HEK293 (cell line): ENCODE measurements around the gene TSACC.
"Not testable (repeated sequence)": the region's sequence is repeated elsewhere in the genome, so short reads cannot be mapped to it uniquely, and the experiment has no call there.

Experiments used
- CTCF ChIA-PET: fragments of 350-600 bp; formaldehyde crosslinking; extraction: SDS; loops from one replicate; lab custom pipeline; 2021; ENCODE audit warnings: antibody characterized with exemption; lab: Yijun Ruan, JAX
- POLR2A ChIA-PET: fragments of 300-600 bp; formaldehyde crosslinking; extraction: SDS; loops from one replicate; lab custom pipeline; 2020; ENCODE audit warnings: antibody characterized with exemption, inconsistent platforms; lab: Yijun Ruan, JAX
- H3K27ac ChIP-seq: fragments of 200-500 bp; sonication (Bioruptor generic); 2 replicates; pipeline ENCODE4 v1.5.1; 2014; ENCODE audit warnings: low read depth, low read length, control low read depth, inconsistent platforms; ENCODE audit errors: extremely low read depth
- H3K36me3 ChIP-seq, 2 experiments: fragments of 200-500 bp in 1 of 2; sonication (Bioruptor generic) in 1 of 2; 1 replicate in 1 of 2; 2 replicates in 1 of 2; pipeline ENCODE4 v1.5.1; 2014 to 2017; ENCODE audit warnings: inconsistent platforms in 2 of 2, low read length in 2 of 2; ENCODE audit not compliant: control insufficient read depth in 2 of 2, insufficient read depth in 1 of 2
- H3K4me1 ChIP-seq: fragments of 200-500 bp; sonication (Bioruptor generic); 2 replicates; pipeline ENCODE4 v1.5.1; 2014; ENCODE audit warnings: mild to moderate bottlenecking, low read length, inconsistent platforms; ENCODE audit not compliant: control insufficient read depth, insufficient read depth
- H3K4me3 ChIP-seq: 2 replicates; pipeline ENCODE4 v1.5.1; 2011; ENCODE audit warnings: low read depth, mild to moderate bottlenecking, control low read depth, low read length, moderate library complexity
- H3K9me3 ChIP-seq: fragments of 200-500 bp; sonication (Bioruptor generic); 2 replicates; pipeline ENCODE4 v1.5.1; 2014; ENCODE audit warnings: low read depth, low read length, inconsistent platforms; ENCODE audit not compliant: control insufficient read depth, insufficient read depth
- AEBP2 ChIP-seq: fragments of 450-650 bp; formaldehyde crosslinking; IDR thresholded peaks from 2 replicates; pipeline ENCODE4 v1.5.1; 2016; ENCODE audit warnings: missing biosample characterization, missing genetic modification characterization, borderline replicate concordance
- YY1 ChIP-seq: fragments of 450-650 bp; formaldehyde crosslinking; IDR thresholded peaks from 2 replicates; pipeline ENCODE4 v1.5.1; 2018; ENCODE audit warnings: missing biosample characterization, missing genetic modification characterization
- ZBTB17 ChIP-seq: fragments of 450-650 bp; formaldehyde crosslinking; IDR thresholded peaks from 2 replicates; pipeline ENCODE4 v1.5.1; 2016; ENCODE audit warnings: missing biosample characterization, missing genetic modification characterization
- ZFHX2 ChIP-seq: fragments of 450-650 bp; formaldehyde crosslinking; conservative IDR thresholded peaks from 2 replicates; pipeline ENCODE4 v1.5.1; 2016; ENCODE audit warnings: missing biosample characterization, missing genetic modification characterization
- ZIC2 ChIP-seq: fragments of 450-650 bp; formaldehyde crosslinking; IDR thresholded peaks from 2 replicates; pipeline ENCODE4 v1.5.1; 2016; ENCODE audit warnings: missing biosample characterization, missing genetic modification characterization
- ZNF10 ChIP-seq: fragments of 450-650 bp; formaldehyde crosslinking; IDR thresholded peaks from 2 replicates; pipeline ENCODE4 v1.5.1; 2017; ENCODE audit warnings: missing biosample characterization, missing genetic modification characterization
- ZNF18 ChIP-seq: fragments of 450-650 bp; formaldehyde crosslinking; IDR thresholded peaks from 2 replicates; pipeline ENCODE4 v1.5.1; 2016; ENCODE audit warnings: missing biosample characterization, missing genetic modification characterization
- ZNF26 ChIP-seq: fragments of 450-650 bp; formaldehyde crosslinking; IDR thresholded peaks from 2 replicates; pipeline ENCODE4 v1.5.1; 2016; ENCODE audit warnings: missing biosample characterization, missing genetic modification characterization
- ZNF394 ChIP-seq: fragments of 450-650 bp; formaldehyde crosslinking; IDR thresholded peaks from 2 replicates; pipeline ENCODE4 v1.5.1; 2016; ENCODE audit warnings: missing biosample characterization, missing genetic modification characterization, mild to moderate bottlenecking, moderate library complexity, borderline replicate concordance
- ZNF398 ChIP-seq: fragments of 450-650 bp; formaldehyde crosslinking; IDR thresholded peaks from 2 replicates; pipeline ENCODE4 v1.5.1; 2017; ENCODE audit warnings: missing biosample characterization, missing genetic modification characterization
- ZNF449 ChIP-seq: fragments of 450-650 bp; formaldehyde crosslinking; IDR thresholded peaks from 2 replicates; pipeline ENCODE4 v1.5.1; 2017; ENCODE audit warnings: missing biosample characterization, mild to moderate bottlenecking, missing genetic modification characterization, moderate library complexity
- ZNF529 ChIP-seq: fragments of 450-650 bp; formaldehyde crosslinking; IDR thresholded peaks from 2 replicates; pipeline ENCODE4 v1.5.1; 2017; ENCODE audit warnings: missing genetic modification characterization, missing biosample characterization; ENCODE audit not compliant: insufficient replicate concordance
- ZNF555 ChIP-seq: fragments of 450-650 bp; formaldehyde crosslinking; conservative IDR thresholded peaks from 2 replicates; pipeline ENCODE4 v1.5.1; 2017; ENCODE audit warnings: missing biosample characterization, mild to moderate bottlenecking, missing genetic modification characterization, inconsistent platforms
- ZNF560 ChIP-seq: fragments of 450-650 bp; formaldehyde crosslinking; IDR thresholded peaks from 2 replicates; pipeline ENCODE4 v1.5.1; 2017; ENCODE audit warnings: missing biosample characterization, missing genetic modification characterization, borderline replicate concordance
- ZNF600 ChIP-seq: fragments of 450-650 bp; formaldehyde crosslinking; IDR thresholded peaks from 2 replicates; pipeline ENCODE4 v1.5.1; 2016; ENCODE audit warnings: missing biosample characterization, missing genetic modification characterization
- ZNF658 ChIP-seq: fragments of 450-650 bp; formaldehyde crosslinking; IDR thresholded peaks from 2 replicates; pipeline ENCODE4; 2016; ENCODE audit warnings: missing biosample characterization, missing genetic modification characterization
- ZNF664 ChIP-seq: fragments of 450-650 bp; formaldehyde crosslinking; IDR thresholded peaks from 2 replicates; pipeline ENCODE4 v1.5.1; 2016; ENCODE audit warnings: missing biosample characterization, missing genetic modification characterization
- ZNF707 ChIP-seq: fragments of 450-650 bp; formaldehyde crosslinking; IDR thresholded peaks from 2 replicates; pipeline ENCODE4 v1.5.1; 2016; ENCODE audit warnings: missing biosample characterization, missing genetic modification characterization
- ZNF830 ChIP-seq: fragments of 450-650 bp; IDR thresholded peaks from 2 replicates; pipeline ENCODE4 v1.5.0; 2018; ENCODE audit warnings: missing biosample characterization, missing genetic modification characterization, low read depth, mild to moderate bottlenecking, moderate library complexity
- ZXDB ChIP-seq: fragments of 450-650 bp; formaldehyde crosslinking; IDR thresholded peaks from 2 replicates; pipeline ENCODE4 v1.5.1; 2016; ENCODE audit warnings: missing biosample characterization, missing genetic modification characterization

Gene TSACC

GRCh38 chr1:156346636-156347035 is 8.3 kb downstream of the TSACC start (continued):
- no peak for TF ChIP-seq ZNF707 (tag by site-specific recombination)
- no peak for TF ChIP-seq YY1 (tag by site-specific recombination)
- TF ChIP-seq ZNF26 (tag by site-specific recombination), result no peak
- TF ChIP-seq ZNF600 (tag by site-specific recombination), result no peak
- no peak for TF ChIP-seq ZNF560 (tag by site-specific recombination)

- CTCF ChIA-PET, result interaction anchor here (1.0 to 4.9 kb wide), 4 partner anchors 9 to 99 kb away, joined by 4 to 36 read pairs (median 6); no protein-coding TSS in a partner anchor
Observed at GRCh38 chr1:156347331-156347730, 9.0 kb downstream of the TSACC start.

GRCh38 chr1:156352481-156352880 is 14.2 kb downstream of the TSACC start:
- H3K27ac ChIP-seq, H3K4me1 ChIP-seq, POLR2A ChIA-PET, H3K36me3 ChIP-seq, H3K9me3 ChIP-seq, H3K4me3 ChIP-seq: not testable (repeated sequence)
- CTCF ChIA-PET, result interaction anchor here (1.1 to 1.4 kb wide), 3 partner anchors 10 to 30 kb away, joined by 3 to 6 read pairs (median 5); no protein-coding TSS in a partner anchor

More at GRCh38 chr1:156347331-156347730, 9.0 kb downstream of the TSACC start:
- no peak overlapping the region for H3K27ac ChIP-seq
- no peaks in the 10 kb centered on the region for H3K4me1 ChIP-seq
- no peak overlapping the region for H3K4me3 ChIP-seq
- POLR2A ChIA-PET, result interaction anchor here (1.6 kb wide), 1 partner anchor 10 kb away, joined by 5 read pairs; the partner anchor contains the start of genes CCT3 and TSACC
- no peaks in the 10 kb centered on the region for H3K36me3 ChIP-seq
- no peaks in the 10 kb centered on the region for H3K9me3 ChIP-seq
- TF ChIP-seq ZNF830 (tag by site-specific recombination) (no peak), ZNF10 (tag by site-specific recombination) (no peak), ZNF449 (tag by site-specific recombination) (no peak)
- TF ChIP-seq, all 188 proteins: peak for 0

GRCh38 chr1:156356262-156356874 is 18.0 kb downstream of the TSACC start:
- Histone ChIP-seq H3K27ac (no peak overlapping the region), H3K4me3 (no peak overlapping the region), H3K4me1 (no peaks in the 10 kb centered on the region), H3K9me3 (no peaks in the 10 kb centered on the region), H3K36me3 (no peaks in the 10 kb centered on the region)
- ChIA-PET CTCF (interaction anchor here (0.6 to 1.5 kb wide), 14 partner anchors 8 to 235 kb away, joined by 3 to 10 read pairs (median 4); partner anchors contain the start of gene NAXE), POLR2A (interaction anchor here (0.6 kb wide), 1 partner anchor 144 kb away, joined by 4 read pairs; the partner anchor contains the start of gene MEF2D)
- no peak for TF ChIP-seq ZNF555 (tag by site-specific recombination)
- no peak for TF ChIP-seq ZNF529 (tag by site-specific recombination)
- no peak for TF ChIP-seq ZNF18 (tag by site-specific recombination)
- TF ChIP-seq ZNF398, result no peak
- no peak for TF ChIP-seq ZNF664 (tag by site-specific recombination)
- no peak for TF ChIP-seq ZIC2
- TF ChIP-seq ZFHX2 (tag by site-specific recombination), result no peak
- no peak for TF ChIP-seq ZBTB17 (tag by site-specific recombination)
- TF ChIP-seq ZNF394 (tag by site-specific recombination), result no peak
- TF ChIP-seq ZNF658 (tag by site-specific recombination), result no peak
- no peak for TF ChIP-seq ZXDB
- no peak for TF ChIP-seq AEBP2 (tag by site-specific recombination)
